PC-3 (cell line): Measurements from ENCODE around the gene WDR48. TPM values are rescaled to one million over a fixed set of nuclear protein-coding genes. Genes with fewer than 3 reads are reported as not detected.
"Not testable (repeated sequence)": the region's sequence is repeated elsewhere in the genome, so short reads cannot be mapped to it uniquely, and the experiment has no call there.

Experiments
- ATAC-seq: fragments of 200-7000 bp; cut with Tn5 transposase; 2 replicates; pipeline ENCODE4 v1.9.1; 2020; ENCODE audit warnings: mild to moderate bottlenecking, moderate library complexity
- BruUV-seq: library from RNA; stranded (reverse); fragments of 400-500 nt; replicated peaks from 2 replicates; lab custom pipeline; 2021; lab: Mats Ljungman, UMichigan
- CTCF ChIA-PET: fragments of 300-600 bp; sonication (Branson Sonifier 250); formaldehyde crosslinking; loops from one replicate; lab custom pipeline; 2022; ENCODE audit warnings: antibody characterized with exemption; lab: Charles Lee
- POLR2A ChIA-PET: fragments of 300-600 bp; sonication (Branson Sonifier 250); formaldehyde crosslinking; loops from one replicate; lab custom pipeline; 2022; ENCODE audit warnings: antibody characterized with exemption; ENCODE audit not compliant: unreplicated experiment; lab: Charles Lee
- DNase-seq: peaks from one replicate; pipeline ENCODE4 v3.0.0-alpha.2; 2015
- H2AFZ ChIP-seq: fragments of 300-600 bp; sonication (generic); 2 replicates; pipeline ENCODE4 v1.6.0; 2016; ENCODE audit warnings: antibody characterized with exemption, low read length
- H3F3A ChIP-seq: fragments of 300-600 bp; sonication (generic); one replicate; pipeline ENCODE4 v1.6.0; 2017; ENCODE audit warnings: antibody characterized with exemption, low read length, control low read depth, mild to moderate bottlenecking; ENCODE audit not compliant: unreplicated experiment
- H3K27ac ChIP-seq: fragments of 300-600 bp; sonication (generic); 2 replicates; pipeline ENCODE4 v1.5.1; 2016; ENCODE audit warnings: mild to moderate bottlenecking, low read length
- H3K27me3 ChIP-seq: fragments of 300-600 bp; sonication (generic); 2 replicates; pipeline ENCODE4 v1.6.1; 2016; ENCODE audit warnings: low read length, mixed read lengths
- H3K36me3 ChIP-seq: fragments of 300-600 bp; sonication (generic); 2 replicates; pipeline ENCODE4 v1.6.1; 2016; ENCODE audit warnings: low read depth, mixed run types, low read length, mixed read lengths
- H3K4me1 ChIP-seq: fragments of 300-600 bp; sonication (generic); 2 replicates; pipeline ENCODE4 v1.5.1; 2016; ENCODE audit warnings: low read length; ENCODE audit not compliant: insufficient read depth
- H3K4me2 ChIP-seq: fragments of 300-600 bp; sonication (generic); 2 replicates; pipeline ENCODE4 v1.6.0; 2016; ENCODE audit warnings: low read length
- H3K4me3 ChIP-seq: fragments of 300-600 bp; sonication (generic); 2 replicates; pipeline ENCODE4 v1.5.1; 2016; ENCODE audit warnings: mild to moderate bottlenecking, low read length, mixed read lengths
- H3K79me2 ChIP-seq: fragments of 300-600 bp; sonication (generic); 2 replicates; pipeline ENCODE4 v1.6.1; 2017; ENCODE audit warnings: low read length, mixed read lengths
- H3K9ac ChIP-seq: fragments of 300-600 bp; sonication (generic); 2 replicates; pipeline ENCODE4 v1.6.0; 2016; ENCODE audit warnings: mild to moderate bottlenecking, low read length
- H3K9me2 ChIP-seq: fragments of 300-600 bp; sonication (generic); replicated peaks from 2 replicates; pipeline ENCODE4 v1.6.1; 2016; ENCODE audit warnings: mixed run types, low read length, mixed read lengths
- H3K9me3 ChIP-seq: fragments of 300-600 bp; sonication (generic); 2 replicates; pipeline ENCODE4 v1.6.1; 2016; ENCODE audit warnings: low read length, mixed read lengths
- H4K20me1 ChIP-seq: fragments of 300-600 bp; sonication (generic); 2 replicates; pipeline ENCODE4 v1.6.1; 2016; ENCODE audit warnings: low read length, mixed read lengths
- CTCF ChIP-seq: fragments of 300-600 bp; sonication (generic); conservative IDR thresholded peaks from 2 replicates; pipeline ENCODE4 v1.5.1; 2017; ENCODE audit warnings: antibody characterized with exemption, low read depth, mild to moderate bottlenecking, low read length
- EZH2 ChIP-seq: fragments of 300-600 bp; sonication (generic); IDR thresholded peaks from one replicate; pipeline ENCODE4 v1.6.1; 2017; ENCODE audit warnings: antibody characterized with exemption, mild to moderate bottlenecking, low read length; ENCODE audit not compliant: unreplicated experiment
- EZH2phosphoT487 ChIP-seq: fragments of 300-600 bp; sonication (generic); IDR thresholded peaks from 2 replicates; pipeline ENCODE4 v1.6.1; 2018; ENCODE audit warnings: mild to moderate bottlenecking, antibody characterized with exemption, low read length, borderline replicate concordance
- intact Hi-C: fragments of 100-400 bp; cut with micrococcal nuclease; formaldehyde crosslinking; loops from 2 replicates; pipeline ENCODE4 v1.9.0; 2023
- total RNA-seq: library from RNA; depleted of rRNA; stranded (reverse); fragments of >200 nt; gene quantifications from 2 replicates; pipeline ENCODE4 v1.2.3, GENCODE V29; 2014

Gene WDR48
- total RNA-seq, 1 experiment from 2014 or later: 21.0 TPM

- ATAC-seq (no peak), DNase-seq (no peak)
- Histone ChIP-seq H2AFZ (no peak overlapping the region), H4K20me1 (no peaks in the 10 kb centered on the region), H3K9me3 (no peaks in the 10 kb centered on the region), H3K9me2 (no peaks in the 10 kb centered on the region), H3K27ac (no peak overlapping the region), H3K9ac (no peak overlapping the region), H3K79me2 (peaks cover 44% of the 10 kb centered on the region), H3K4me2 (no peak overlapping the region), H3K4me3 (no peak overlapping the region), H3K4me1 (peaks cover 8% of the 10 kb centered on the region), H3F3A (no peaks in the 10 kb centered on the region), H3K36me3 (no peaks in the 10 kb centered on the region), H3K27me3 (no peaks in the 10 kb centered on the region)
- CTCF ChIA-PET: no interaction called here
- intact Hi-C loops: no loop called here
- BruUV-seq: no TSS peak
- POLR2A ChIA-PET: no interaction called here
- TF ChIP-seq EZH2phosphoT487 (no peak), EZH2 (no peak), CTCF (no peak)
Measured at GRCh38 chr3:39053696-39054095, 1.9 kb downstream of the WDR48 start.

GRCh38 chr3:39056151-39056550 is 4.3 kb downstream of the WDR48 start:
- no peaks in the 10 kb centered on the region for H3F3A ChIP-seq
- H3K4me1 ChIP-seq: peaks cover 8% of the 10 kb centered on the region
- H3K4me2 ChIP-seq: no peak overlapping the region
- no peak overlapping the region for H2AFZ ChIP-seq
- ChIA-PET POLR2A (no interaction called here), CTCF (no interaction called here)
- no peaks in the 10 kb centered on the region for H3K9me2 ChIP-seq
- no peak overlapping the region for H3K27ac ChIP-seq
- TF ChIP-seq CTCF (no peak), EZH2 (no peak), EZH2phosphoT487 (no peak)
- peaks cover 62% of the 10 kb centered on the region for H3K79me2 ChIP-seq
- H4K20me1 ChIP-seq: no peaks in the 10 kb centered on the region
- no peaks in the 10 kb centered on the region for H3K9me3 ChIP-seq
- ATAC-seq (no peak), DNase-seq (no peak)
- no TSS peak for BruUV-seq
- no peaks in the 10 kb centered on the region for H3K36me3 ChIP-seq
- intact Hi-C loops: no loop called here
- no peaks in the 10 kb centered on the region for H3K27me3 ChIP-seq
- H3K9ac ChIP-seq: no peak overlapping the region
- no peak overlapping the region for H3K4me3 ChIP-seq

GRCh38 chr3:39061228-39061627 is 9.4 kb downstream of the WDR48 start:
- H3K9me2 ChIP-seq, BruUV-seq, DNase-seq, H3F3A ChIP-seq, H3K4me2 ChIP-seq, CTCF ChIA-PET, H3K4me1 ChIP-seq, intact Hi-C loops, H3K9me3 ChIP-seq, H3K36me3 ChIP-seq, ATAC-seq, H3K9ac ChIP-seq, H3K27ac ChIP-seq, POLR2A ChIA-PET, H4K20me1 ChIP-seq, H2AFZ ChIP-seq, H3K4me3 ChIP-seq, H3K27me3 ChIP-seq: not testable (repeated sequence)
- H3K79me2 ChIP-seq: peaks cover 22% of the 10 kb centered on the region
